Endothelial cell (in vitro differentiated cells): ENCODE measurements around the gene CARD11. TPM values are rescaled to one million over a fixed set of nuclear protein-coding genes. Genes with fewer than 3 reads are reported as not detected.

Source experiments
- DNase-seq: peaks from one replicate; pipeline ENCODE4 v3.0.0; 2021; ENCODE audit warnings: low spot score
- H3K27ac Mint-ChIP-seq: one replicate; pipeline ENCODE4 v1.8.0; 2021; ENCODE audit warnings: mixed read lengths, inconsistent platforms; ENCODE audit not compliant: unreplicated experiment
- H3K27me3 Mint-ChIP-seq: one replicate; pipeline ENCODE4 v1.8.0; 2021; ENCODE audit warnings: mild to moderate bottlenecking, moderate library complexity, mixed read lengths, inconsistent platforms; ENCODE audit not compliant: unreplicated experiment
- H3K36me3 Mint-ChIP-seq: one replicate; pipeline ENCODE4 v1.8.0; 2021; ENCODE audit warnings: mild to moderate bottlenecking, low read depth, mixed read lengths, inconsistent platforms; ENCODE audit not compliant: unreplicated experiment
- H3K4me1 Mint-ChIP-seq: one replicate; pipeline ENCODE4 v1.8.0; 2021; ENCODE audit warnings: mild to moderate bottlenecking, mixed read lengths, inconsistent platforms; ENCODE audit not compliant: unreplicated experiment
- H3K4me3 Mint-ChIP-seq: one replicate; pipeline ENCODE4 v1.8.0; 2021; ENCODE audit warnings: mild to moderate bottlenecking, mixed read lengths, inconsistent platforms; ENCODE audit not compliant: unreplicated experiment
- H3K9me3 Mint-ChIP-seq: one replicate; pipeline ENCODE4 v1.8.0; 2021; ENCODE audit warnings: mixed read lengths, inconsistent platforms; ENCODE audit not compliant: unreplicated experiment
- CTCF ChIP-seq: fragments of 200-600 bp; sonication (generic); IDR thresholded peaks from one replicate; pipeline ENCODE4 v1.5.0; 2021; ENCODE audit warnings: antibody characterized with exemption; ENCODE audit not compliant: unreplicated experiment
- total RNA-seq: library from RNA; stranded (reverse); fragmentation: NEBNext Ultra II Directional; extraction: Animal tissue kit (Norgen Biotek cat#: 25700); gene quantifications from one replicate; pipeline ENCODE4 v1.2.1, GENCODE V29; 2021; ENCODE audit not compliant: unreplicated experiment

Gene CARD11
- total RNA-seq, 1 donor from 2014 or later, result 3.9 TPM

GRCh38 chr7:3070908-3071307 is 27.2 kb upstream of the CARD11 start:
- no peak for DNase-seq
- no peaks in the 10 kb centered on the region for H3K9me3 Mint-ChIP-seq
- H3K27ac Mint-ChIP-seq, result no peak overlapping the region
- no peak overlapping the region for H3K4me3 Mint-ChIP-seq
- H3K36me3 Mint-ChIP-seq, result peaks cover 11% of the 10 kb centered on the region
- H3K4me1 Mint-ChIP-seq, result no peaks in the 10 kb centered on the region
- TF ChIP-seq CTCF, result no peak
- peaks cover 5% of the 10 kb centered on the region for H3K27me3 Mint-ChIP-seq

DNA sequence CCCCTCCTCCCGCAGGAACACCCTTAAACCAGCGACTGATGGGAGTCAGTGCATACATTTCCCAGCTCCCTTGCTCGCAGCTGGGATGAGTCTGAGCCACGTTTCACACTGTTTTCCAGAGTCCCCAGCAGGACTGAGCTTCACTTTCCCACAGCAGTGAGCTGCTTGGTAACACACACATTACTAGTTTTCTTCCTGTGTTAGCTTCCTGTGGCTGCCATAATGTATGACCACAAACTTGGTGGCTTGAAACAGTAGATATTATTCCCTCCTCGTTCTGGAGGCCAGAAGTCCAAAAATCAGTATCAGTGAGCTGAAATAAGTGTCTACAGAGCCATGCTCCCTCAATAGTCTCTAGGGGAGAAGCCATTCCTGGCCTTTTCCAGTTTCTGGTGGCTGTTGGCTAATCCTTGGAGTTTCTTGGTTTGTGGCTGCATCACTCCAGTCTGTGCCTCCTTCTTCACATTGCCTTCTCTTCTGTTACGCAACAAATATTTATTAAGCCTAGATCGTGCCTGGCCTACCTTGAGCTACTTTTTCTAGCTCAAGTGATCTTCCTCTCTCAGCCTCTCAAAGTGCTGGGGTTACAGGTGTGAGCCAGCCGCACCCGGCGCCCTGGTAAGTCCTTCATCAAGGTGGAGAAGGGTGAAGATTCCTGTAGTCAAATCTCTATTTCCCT is 26.2 kb upstream of the CARD11 start:
- H3K9me3 Mint-ChIP-seq, result no peaks in the 10 kb centered on the region
- peaks cover 11% of the 10 kb centered on the region for H3K36me3 Mint-ChIP-seq
- TF ChIP-seq CTCF, result no peak
- H3K4me3 Mint-ChIP-seq, result no peak overlapping the region
- no peak overlapping the region for H3K27ac Mint-ChIP-seq
- no peak for DNase-seq
- no peaks in the 10 kb centered on the region for H3K4me1 Mint-ChIP-seq
- peaks cover 5% of the 10 kb centered on the region for H3K27me3 Mint-ChIP-seq

- Mint-ChIP-seq H3K9me3 (no peaks in the 10 kb centered on the region), H3K4me1 (no peaks in the 10 kb centered on the region), H3K36me3 (peaks cover 11% of the 10 kb centered on the region), H3K27ac (no peak overlapping the region), H3K4me3 (no peak overlapping the region), H3K27me3 (peaks cover 4% of the 10 kb centered on the region)
- TF ChIP-seq CTCF, result no peak
- DNase-seq, result no peak
These were observed 24.9 kb upstream of the CARD11 start for GRCh38 chr7:3068530-3068929.

DNA sequence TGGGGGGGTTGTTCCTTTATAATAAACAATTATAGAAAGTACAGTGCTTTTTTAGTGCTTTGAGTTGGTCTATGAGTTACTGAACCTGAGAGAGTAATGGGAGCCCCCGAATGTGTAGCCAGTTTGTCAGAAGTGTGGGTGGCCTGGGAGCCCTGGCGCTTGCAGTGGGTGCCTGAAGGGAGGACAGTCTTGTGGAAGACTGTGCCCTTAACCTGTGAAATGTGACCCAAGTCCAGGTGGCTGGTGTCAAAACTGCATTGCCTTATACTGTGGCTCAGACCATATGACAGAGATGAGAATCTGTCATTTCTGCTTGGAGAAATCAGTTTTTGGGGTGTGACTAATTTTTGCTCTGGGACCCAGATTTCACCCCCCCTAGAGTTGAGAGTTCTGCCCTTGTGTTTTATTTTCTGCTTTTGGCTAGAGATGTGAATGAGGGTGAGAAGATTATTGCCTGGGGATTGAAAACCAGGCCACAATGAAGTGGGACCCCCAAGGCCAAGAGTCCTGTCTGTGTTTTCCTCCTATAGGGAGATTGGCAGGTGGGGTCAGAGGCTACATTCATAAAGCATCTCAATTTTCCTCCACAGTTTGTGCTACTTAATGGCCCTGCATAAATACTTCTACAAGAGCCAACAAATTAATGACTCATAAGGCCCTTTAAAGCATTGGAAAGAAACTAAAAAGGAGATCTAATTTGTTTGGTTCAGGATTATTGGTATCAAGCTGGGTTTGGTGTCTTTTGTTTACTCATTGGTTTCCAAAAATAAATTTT is 24.1 kb upstream of the CARD11 start:
- no peak for DNase-seq
- Mint-ChIP-seq H3K9me3 (no peaks in the 10 kb centered on the region), H3K36me3 (peaks cover 11% of the 10 kb centered on the region)

More for the DNA sequence above, 24.1 kb upstream of the CARD11 start:
- Mint-ChIP-seq H3K4me3 (no peak overlapping the region), H3K4me1 (no peaks in the 10 kb centered on the region), H3K27me3 (peaks cover 4% of the 10 kb centered on the region), H3K27ac (no peak overlapping the region)
- no peak for TF ChIP-seq CTCF
